PC-3 (cell line): ENCODE results near the gene ACR. TPM values are rescaled to one million over a fixed set of nuclear protein-coding genes. Genes with fewer than 3 reads are reported as not detected.

Experiments
- ATAC-seq: fragments of 200-7000 bp; cut with Tn5 transposase; 2 replicates; pipeline ENCODE4 v1.9.1; 2020; ENCODE audit warnings: mild to moderate bottlenecking, moderate library complexity
- BruUV-seq: library from RNA; stranded (reverse); fragments of 400-500 nt; replicated peaks from 2 replicates; lab custom pipeline; 2021; lab: Mats Ljungman, UMichigan
- CTCF ChIA-PET: fragments of 300-600 bp; sonication (Branson Sonifier 250); formaldehyde crosslinking; loops from one replicate; lab custom pipeline; 2022; ENCODE audit warnings: antibody characterized with exemption; lab: Charles Lee
- POLR2A ChIA-PET: fragments of 300-600 bp; sonication (Branson Sonifier 250); formaldehyde crosslinking; loops from one replicate; lab custom pipeline; 2022; ENCODE audit warnings: antibody characterized with exemption; ENCODE audit not compliant: unreplicated experiment; lab: Charles Lee
- DNase-seq: peaks from one replicate; pipeline ENCODE4 v3.0.0-alpha.2; 2015
- H2AFZ ChIP-seq: fragments of 300-600 bp; sonication (generic); 2 replicates; pipeline ENCODE4 v1.6.0; 2016; ENCODE audit warnings: antibody characterized with exemption, low read length
- H3F3A ChIP-seq: fragments of 300-600 bp; sonication (generic); one replicate; pipeline ENCODE4 v1.6.0; 2017; ENCODE audit warnings: antibody characterized with exemption, low read length, control low read depth, mild to moderate bottlenecking; ENCODE audit not compliant: unreplicated experiment
- H3K27ac ChIP-seq: fragments of 300-600 bp; sonication (generic); 2 replicates; pipeline ENCODE4 v1.5.1; 2016; ENCODE audit warnings: mild to moderate bottlenecking, low read length
- H3K27me3 ChIP-seq: fragments of 300-600 bp; sonication (generic); 2 replicates; pipeline ENCODE4 v1.6.1; 2016; ENCODE audit warnings: low read length, mixed read lengths
- H3K36me3 ChIP-seq: fragments of 300-600 bp; sonication (generic); 2 replicates; pipeline ENCODE4 v1.6.1; 2016; ENCODE audit warnings: low read depth, mixed run types, low read length, mixed read lengths
- H3K4me1 ChIP-seq: fragments of 300-600 bp; sonication (generic); 2 replicates; pipeline ENCODE4 v1.5.1; 2016; ENCODE audit warnings: low read length; ENCODE audit not compliant: insufficient read depth
- H3K4me2 ChIP-seq: fragments of 300-600 bp; sonication (generic); 2 replicates; pipeline ENCODE4 v1.6.0; 2016; ENCODE audit warnings: low read length
- H3K4me3 ChIP-seq: fragments of 300-600 bp; sonication (generic); 2 replicates; pipeline ENCODE4 v1.5.1; 2016; ENCODE audit warnings: mild to moderate bottlenecking, low read length, mixed read lengths
- H3K79me2 ChIP-seq: fragments of 300-600 bp; sonication (generic); 2 replicates; pipeline ENCODE4 v1.6.1; 2017; ENCODE audit warnings: low read length, mixed read lengths
- H3K9ac ChIP-seq: fragments of 300-600 bp; sonication (generic); 2 replicates; pipeline ENCODE4 v1.6.0; 2016; ENCODE audit warnings: mild to moderate bottlenecking, low read length
- H3K9me2 ChIP-seq: fragments of 300-600 bp; sonication (generic); replicated peaks from 2 replicates; pipeline ENCODE4 v1.6.1; 2016; ENCODE audit warnings: mixed run types, low read length, mixed read lengths
- H3K9me3 ChIP-seq: fragments of 300-600 bp; sonication (generic); 2 replicates; pipeline ENCODE4 v1.6.1; 2016; ENCODE audit warnings: low read length, mixed read lengths
- H4K20me1 ChIP-seq: fragments of 300-600 bp; sonication (generic); 2 replicates; pipeline ENCODE4 v1.6.1; 2016; ENCODE audit warnings: low read length, mixed read lengths
- CTCF ChIP-seq: fragments of 300-600 bp; sonication (generic); conservative IDR thresholded peaks from 2 replicates; pipeline ENCODE4 v1.5.1; 2017; ENCODE audit warnings: antibody characterized with exemption, low read depth, mild to moderate bottlenecking, low read length
- EZH2 ChIP-seq: fragments of 300-600 bp; sonication (generic); IDR thresholded peaks from one replicate; pipeline ENCODE4 v1.6.1; 2017; ENCODE audit warnings: antibody characterized with exemption, mild to moderate bottlenecking, low read length; ENCODE audit not compliant: unreplicated experiment
- EZH2phosphoT487 ChIP-seq: fragments of 300-600 bp; sonication (generic); IDR thresholded peaks from 2 replicates; pipeline ENCODE4 v1.6.1; 2018; ENCODE audit warnings: mild to moderate bottlenecking, antibody characterized with exemption, low read length, borderline replicate concordance
- intact Hi-C: fragments of 100-400 bp; cut with micrococcal nuclease; formaldehyde crosslinking; loops from 2 replicates; pipeline ENCODE4 v1.9.0; 2023
- total RNA-seq: library from RNA; depleted of rRNA; stranded (reverse); fragments of >200 nt; gene quantifications from 2 replicates; pipeline ENCODE4 v1.2.3, GENCODE V29; 2014

ACR gene
- total RNA-seq, 1 experiment from 2014 or later = not detected

DNA sequence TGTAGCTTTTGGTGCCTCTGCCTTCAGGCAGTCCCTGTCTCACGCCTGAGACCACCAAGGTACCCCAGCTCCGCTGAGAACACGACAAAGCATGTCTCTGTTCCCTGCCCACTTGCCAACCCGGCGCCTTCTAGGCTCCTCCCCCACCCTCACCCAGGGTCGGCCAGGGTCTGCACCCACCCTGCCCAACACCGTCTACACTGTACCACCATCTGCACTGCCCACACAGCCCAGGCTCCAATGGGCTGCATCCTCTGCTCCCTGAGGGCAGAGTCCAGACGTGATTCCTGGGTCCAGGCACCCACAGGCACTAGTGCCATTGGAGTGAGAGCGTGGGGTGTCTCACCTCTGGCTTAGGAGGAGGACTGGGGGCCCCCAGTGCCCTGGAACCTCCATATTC is 22.8 kb upstream of the ACR start:
- ATAC-seq (no peak), DNase-seq (no peak)
- CTCF ChIA-PET = no interaction called here
- intact Hi-C loops = no loop called here
- Histone ChIP-seq H2AFZ (no peak overlapping the region), H3K36me3 (no peaks in the 10 kb centered on the region), H3K4me1 (no peaks in the 10 kb centered on the region), H3K79me2 (no peaks in the 10 kb centered on the region), H3F3A (no peaks in the 10 kb centered on the region), H3K9me3 (no peaks in the 10 kb centered on the region), H3K27me3 (no peaks in the 10 kb centered on the region), H3K4me2 (no peak overlapping the region), H4K20me1 (no peaks in the 10 kb centered on the region), H3K9me2 (no peaks in the 10 kb centered on the region), H3K4me3 (no peak overlapping the region), H3K9ac (no peak overlapping the region), H3K27ac (no peak overlapping the region)
- POLR2A ChIA-PET = no interaction called here
- TF ChIP-seq EZH2phosphoT487 = no peak
- TF ChIP-seq CTCF = no peak
- no peak for TF ChIP-seq EZH2
- BruUV-seq = no TSS peak

DNA sequence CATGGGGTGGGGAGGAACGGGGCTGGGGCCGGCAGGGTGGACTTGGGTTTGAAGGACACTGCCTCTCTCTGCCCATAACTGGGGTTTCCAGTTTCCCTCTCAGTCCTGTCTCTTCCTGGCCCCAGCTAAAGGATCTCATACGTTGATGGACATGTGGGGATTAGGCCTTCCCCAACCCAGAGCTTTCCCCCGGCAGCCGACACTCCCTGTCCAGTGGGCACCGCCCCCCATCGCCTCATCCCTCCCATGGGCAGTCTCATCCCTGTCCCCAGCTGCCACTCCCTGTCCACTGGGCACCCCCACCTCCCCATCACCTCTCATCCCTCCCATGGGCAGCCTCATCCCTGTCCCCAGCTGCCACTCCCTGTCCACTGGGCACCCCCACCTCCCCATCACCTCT is 22.2 kb upstream of the ACR start:
- intact Hi-C loops = no loop called here
- H3K4me2 ChIP-seq = no peak overlapping the region
- H2AFZ ChIP-seq = no peak overlapping the region
- ChIA-PET POLR2A (no interaction called here), CTCF (no interaction called here)
- no peaks in the 10 kb centered on the region for H3K79me2 ChIP-seq
- BruUV-seq = no TSS peak
- no peak overlapping the region for H3K4me3 ChIP-seq
- no peaks in the 10 kb centered on the region for H3F3A ChIP-seq
- no peaks in the 10 kb centered on the region for H3K4me1 ChIP-seq
- DNase-seq (no peak), ATAC-seq (no peak)
- no peaks in the 10 kb centered on the region for H3K9me2 ChIP-seq
- no peak overlapping the region for H3K27ac ChIP-seq
- no peak overlapping the region for H3K9ac ChIP-seq
- no peaks in the 10 kb centered on the region for H3K27me3 ChIP-seq
- H3K9me3 ChIP-seq = no peaks in the 10 kb centered on the region
- H4K20me1 ChIP-seq = no peaks in the 10 kb centered on the region
- no peaks in the 10 kb centered on the region for H3K36me3 ChIP-seq
- TF ChIP-seq CTCF = no peak
- no peak for TF ChIP-seq EZH2
- no peak for TF ChIP-seq EZH2phosphoT487

DNA sequence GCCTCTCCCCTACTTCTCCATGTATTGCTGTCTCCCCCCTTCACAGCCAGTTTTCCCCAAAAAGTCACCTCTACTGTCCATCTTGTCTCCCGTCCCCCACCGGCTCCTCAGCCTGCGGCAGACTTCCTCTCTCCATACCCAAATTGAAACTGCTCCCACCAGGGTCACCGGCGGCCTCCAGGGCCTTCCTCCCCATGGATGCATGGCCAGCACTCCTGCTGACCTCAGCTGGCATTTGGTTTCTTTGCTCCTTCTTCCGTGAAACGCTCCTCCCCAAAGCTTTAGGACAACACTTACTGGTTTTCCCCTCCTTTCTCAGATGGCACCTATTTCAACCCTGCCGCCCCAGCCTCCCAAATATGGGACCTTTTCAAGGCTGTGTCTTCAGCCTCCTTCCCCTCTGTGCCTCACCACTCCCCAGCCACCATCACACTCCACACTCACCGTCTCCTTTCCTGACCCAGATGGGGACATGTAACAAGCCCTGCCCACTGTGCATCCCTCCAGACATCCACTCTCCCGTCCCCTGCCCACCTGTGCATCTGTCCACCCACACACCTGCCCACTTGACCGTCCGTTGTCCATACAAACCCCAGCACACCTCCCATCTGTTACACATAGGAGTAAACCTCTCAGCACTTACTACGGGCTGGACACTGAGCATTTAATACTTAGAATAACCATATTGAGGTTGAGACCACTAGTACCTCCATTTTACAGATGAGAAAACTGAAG is 21.5 kb upstream of the ACR start:
- no peak overlapping the region for H3K4me2 ChIP-seq
- no peaks in the 10 kb centered on the region for H3K4me1 ChIP-seq
- no peak for ATAC-seq
- no peaks in the 10 kb centered on the region for H3K9me3 ChIP-seq
- H4K20me1 ChIP-seq = no peaks in the 10 kb centered on the region
- no peaks in the 10 kb centered on the region for H3F3A ChIP-seq
- no peak overlapping the region for H3K27ac ChIP-seq
- no TSS peak for BruUV-seq
- ChIA-PET POLR2A (no interaction called here), CTCF (no interaction called here)
- H3K9me2 ChIP-seq = no peaks in the 10 kb centered on the region
- no peak for DNase-seq
- no peaks in the 10 kb centered on the region for H3K79me2 ChIP-seq
- intact Hi-C loops = no loop called here
- no peaks in the 10 kb centered on the region for H3K36me3 ChIP-seq
- no peak overlapping the region for H3K4me3 ChIP-seq
- H2AFZ ChIP-seq = no peak overlapping the region
- no peak for TF ChIP-seq CTCF
- TF ChIP-seq EZH2phosphoT487 = no peak
- no peak for TF ChIP-seq EZH2
- no peak overlapping the region for H3K9ac ChIP-seq
- no peaks in the 10 kb centered on the region for H3K27me3 ChIP-seq
